ENCODE results near the gene AMOT.
A peak's percentile ranks its signal among the peaks of the same experiment; 100 is the strongest.

AMOT gene

GRCh38 chrX:112852851-112853250, 12.2 kb upstream of the AMOT start:
- FAIRE-seq: no peak
- TF ChIP-seq POLR2AphosphoS5 (IDR thresholded peaks at IDR 0.05; ENCODE audit: low read depth, low read length) (no peak), TAF1 (IDR thresholded peaks at IDR 0.05; ENCODE audit: borderline replicate concordance, low read depth, low read length) (no peak), POLR2A (IDR thresholded peaks at IDR 0.05; ENCODE audit: low read depth, low read length) (no peak)
- DNase-seq (ENCODE audit: insufficient read length): no peak

- FAIRE-seq (peak; percentile 42), DNase-seq (ENCODE audit: insufficient read length) (no peak)
- TF ChIP-seq POLR2AphosphoS5 (IDR thresholded peaks at IDR 0.05; ENCODE audit: low read depth, low read length): no peak
- TF ChIP-seq POLR2A (IDR thresholded peaks at IDR 0.05; ENCODE audit: low read depth, low read length): no peak
- TF ChIP-seq TAF1 (IDR thresholded peaks at IDR 0.05; ENCODE audit: borderline replicate concordance, low read depth, low read length): no peak
These were observed 11.2 kb upstream of the AMOT start for GRCh38 chrX:112851806-112852205.

GRCh38 chrX:112851161-112851779, 10.6 kb upstream of the AMOT start:
- peak; percentile 46 for DNase-seq (ENCODE audit: insufficient read length)
- FAIRE-seq: peak; percentile 91
- TF ChIP-seq POLR2A (IDR thresholded peaks at IDR 0.05; ENCODE audit: low read depth, low read length): no peak

- no peak for TF ChIP-seq POLR2AphosphoS5 (IDR thresholded peaks at IDR 0.05; ENCODE audit: low read depth, low read length)
- no peak for TF ChIP-seq TAF1 (IDR thresholded peaks at IDR 0.05; ENCODE audit: borderline replicate concordance, low read depth, low read length)
- TF ChIP-seq POLR2A (IDR thresholded peaks at IDR 0.05; ENCODE audit: low read depth, low read length): no peak
- DNase-seq (ENCODE audit: insufficient read length): no peak
- FAIRE-seq: no peak
These were observed 8.4 kb upstream of the AMOT start for GRCh38 chrX:112849016-112849415.

- no peak for DNase-seq (ENCODE audit: insufficient read length)
- TF ChIP-seq TAF1 (IDR thresholded peaks at IDR 0.05; ENCODE audit: borderline replicate concordance, low read depth, low read length) (no peak), POLR2AphosphoS5 (IDR thresholded peaks at IDR 0.05; ENCODE audit: low read depth, low read length) (no peak)
- no peak for FAIRE-seq
These were observed 6.2 kb upstream of the AMOT start for GRCh38 chrX:112846782-112847181.

- TF ChIP-seq POLR2A (IDR thresholded peaks at IDR 0.05; ENCODE audit: low read depth, low read length): no peak
- no peak for TF ChIP-seq TAF1 (IDR thresholded peaks at IDR 0.05; ENCODE audit: borderline replicate concordance, low read depth, low read length)
- TF ChIP-seq POLR2AphosphoS5 (IDR thresholded peaks at IDR 0.05; ENCODE audit: low read depth, low read length): no peak
- DNase-seq (ENCODE audit: insufficient read length) (no peak), FAIRE-seq (no peak)
These were observed 5.6 kb upstream of the AMOT start for GRCh38 chrX:112846187-112846586.

GRCh38 chrX:112844250-112844649, 3.6 kb upstream of the AMOT start:
- TF ChIP-seq POLR2A (IDR thresholded peaks at IDR 0.05; ENCODE audit: low read depth, low read length): no peak
- TF ChIP-seq POLR2AphosphoS5 (IDR thresholded peaks at IDR 0.05; ENCODE audit: low read depth, low read length): no peak
- no peak for TF ChIP-seq TAF1 (IDR thresholded peaks at IDR 0.05; ENCODE audit: borderline replicate concordance, low read depth, low read length)
- FAIRE-seq: peak; percentile 58

GRCh38 chrX:112841820-112842157, 1.2 kb upstream of the AMOT start:
- TF ChIP-seq POLR2A (IDR thresholded peaks at IDR 0.05; ENCODE audit: low read depth, low read length) (no peak), TAF1 (IDR thresholded peaks at IDR 0.05; ENCODE audit: borderline replicate concordance, low read depth, low read length) (no peak)
- DNase-seq (ENCODE audit: insufficient read length): no peak
- FAIRE-seq: no peak

More at GRCh38 chrX:112844250-112844649, 3.6 kb upstream of the AMOT start:
- no peak for DNase-seq (ENCODE audit: insufficient read length)

GRCh38 chrX:112841114-112841819, 636 bp upstream of the AMOT start:
- FAIRE-seq: peak; percentile 82
- peak; percentile 34 for DNase-seq (ENCODE audit: insufficient read length)
- TF ChIP-seq POLR2AphosphoS5 (IDR thresholded peaks at IDR 0.05; ENCODE audit: low read depth, low read length) (no peak), TAF1 (IDR thresholded peaks at IDR 0.05; ENCODE audit: borderline replicate concordance, low read depth, low read length) (no peak), POLR2A (IDR thresholded peaks at IDR 0.05; ENCODE audit: low read depth, low read length) (no peak)

- no peak for TF ChIP-seq POLR2A (IDR thresholded peaks at IDR 0.05; ENCODE audit: low read depth, low read length)
- no peak for TF ChIP-seq TAF1 (IDR thresholded peaks at IDR 0.05; ENCODE audit: borderline replicate concordance, low read depth, low read length)
- no peak for TF ChIP-seq POLR2AphosphoS5 (IDR thresholded peaks at IDR 0.05; ENCODE audit: low read depth, low read length)
- DNase-seq (ENCODE audit: insufficient read length) (no peak), FAIRE-seq (no peak)
These were observed 775 bp downstream of the AMOT start for GRCh38 chrX:112839856-112840255.

- FAIRE-seq: no peak
- DNase-seq (ENCODE audit: insufficient read length): no peak
These were observed 3.1 kb downstream of the AMOT start for GRCh38 chrX:112837531-112837930.

GRCh38 chrX:112835019-112835418, 5.6 kb downstream of the AMOT start:
- FAIRE-seq (no peak), DNase-seq (ENCODE audit: insufficient read length) (no peak)
- TF ChIP-seq POLR2AphosphoS5 (IDR thresholded peaks at IDR 0.05; ENCODE audit: low read depth, low read length) (no peak), POLR2A (IDR thresholded peaks at IDR 0.05; ENCODE audit: low read depth, low read length) (no peak), TAF1 (IDR thresholded peaks at IDR 0.05; ENCODE audit: borderline replicate concordance, low read depth, low read length) (no peak)

More at GRCh38 chrX:112837531-112837930, 3.1 kb downstream of the AMOT start:
- no peak for TF ChIP-seq TAF1 (IDR thresholded peaks at IDR 0.05; ENCODE audit: borderline replicate concordance, low read depth, low read length)
- no peak for TF ChIP-seq POLR2A (IDR thresholded peaks at IDR 0.05; ENCODE audit: low read depth, low read length)
- no peak for TF ChIP-seq POLR2AphosphoS5 (IDR thresholded peaks at IDR 0.05; ENCODE audit: low read depth, low read length)
